ENCODE results near the gene SYCN. TPM values are rescaled to one million over a fixed set of nuclear protein-coding genes. Genes with fewer than 3 reads are reported as not detected.

The SYCN gene
- polyA plus RNA-seq, 4 donors, result not detected

- no peak for DNase-seq (ENCODE audit: low read depth in 4 of 4, low spot score in 2 of 4)
Measured at GRCh38 chr19:39157275-39157996, 46.6 kb downstream of the SYCN start.

- DNase-seq (ENCODE audit: low read depth in 4 of 4, low spot score in 2 of 4), result no peak
Measured at GRCh38 chr19:39156326-39157230, 47.5 kb downstream of the SYCN start.

GRCh38 chr19:39155741-39156140 lies 48.3 kb downstream of the SYCN start:
- DNase-seq (ENCODE audit: low read depth in 4 of 4, low spot score in 2 of 4), result no peak

GRCh38 chr19:39155114-39155700 lies 48.9 kb downstream of the SYCN start:
- no peak for DNase-seq (ENCODE audit: low read depth in 4 of 4, low spot score in 2 of 4)

- DNase-seq (ENCODE audit: low read depth in 4 of 4, low spot score in 2 of 4), result no peak
Measured at GRCh38 chr19:39154629-39155100, 49.4 kb downstream of the SYCN start.

- DNase-seq (ENCODE audit: low read depth in 4 of 4, low spot score in 2 of 4), result no peak
Measured at GRCh38 chr19:39154100-39154628, 49.9 kb downstream of the SYCN start.

Other genes with a start within 250 kb of the SYCN start
- 10 to 100 TPM; 51.3 to 93.4 (median 81.1) TPM for gene FBXO17, start 228.5 kb downstream of the SYCN start, polyA plus RNA-seq (ENCODE audit: insufficient read length in 4 of 4)
- gene FBXO27, start 171.7 kb downstream of the SYCN start, polyA plus RNA-seq (ENCODE audit: insufficient read length in 4 of 4), result 1 to 10 TPM; 6.1 to 9.8 (median 7.8) TPM
- gene ACP7, start 119.9 kb downstream of the SYCN start, polyA plus RNA-seq (ENCODE audit: insufficient read length in 4 of 4), result 1 to 10 TPM in 1 of 4 donors, under 1 TPM in 3; 0.13 to 1.5 (median 0.56) TPM
- gene PAK4, start 78.5 kb downstream of the SYCN start, polyA plus RNA-seq (ENCODE audit: insufficient read length in 4 of 4), result 10 to 100 TPM; 42.6 to 80.8 (median 71.0) TPM
- 1 to 10 TPM in 3 of 4 donors, under 1 TPM in 1; 0.99 to 4.0 (median 1.4) TPM for gene NCCRP1, start 7.3 kb downstream of the SYCN start, polyA plus RNA-seq (ENCODE audit: insufficient read length in 4 of 4)
- gene IFNL3, start 40.7 kb upstream of the SYCN start, polyA plus RNA-seq (ENCODE audit: insufficient read length in 4 of 4), result not detected
- under 1 TPM in 1 of 4 donors, not detected in 3; 0.09 TPM for gene IFNL4, start 44.6 kb upstream of the SYCN start, polyA plus RNA-seq (ENCODE audit: insufficient read length in 4 of 4)
- gene IFNL2, start 64.1 kb upstream of the SYCN start, polyA plus RNA-seq (ENCODE audit: insufficient read length in 4 of 4), result not detected
- not detected for gene IFNL1, start 92.1 kb upstream of the SYCN start, polyA plus RNA-seq (ENCODE audit: insufficient read length in 4 of 4)
- gene LRFN1, start 116.6 kb upstream of the SYCN start, polyA plus RNA-seq (ENCODE audit: insufficient read length in 4 of 4), result 1 to 10 TPM in 3 of 4 donors, under 1 TPM in 1; 0.75 to 2.9 (median 2.1) TPM
- gene GMFG, start 131.8 kb upstream of the SYCN start, polyA plus RNA-seq (ENCODE audit: insufficient read length in 4 of 4), result 10 to 100 TPM; 20.4 to 29.0 (median 25.2) TPM
- 100 to 1,000 TPM in 3 of 4 donors, 10 to 100 TPM in 1; 86.6 to 165 (median 124) TPM for gene SAMD4B, start 138.2 kb upstream of the SYCN start, polyA plus RNA-seq (ENCODE audit: insufficient read length in 4 of 4)
- gene PAF1, start 186.8 kb upstream of the SYCN start, polyA plus RNA-seq (ENCODE audit: insufficient read length in 4 of 4), result 10 to 100 TPM; 65.6 to 74.3 (median 68.5) TPM
- gene MED29, start 187.1 kb upstream of the SYCN start, polyA plus RNA-seq (ENCODE audit: insufficient read length in 4 of 4), result 10 to 100 TPM; 38.4 to 44.9 (median 40.8) TPM
- 10 to 100 TPM; 18.0 to 77.6 (median 30.0) TPM for gene ZFP36, start 202.6 kb upstream of the SYCN start, polyA plus RNA-seq (ENCODE audit: insufficient read length in 4 of 4)
- gene PLEKHG2, start 208.4 kb upstream of the SYCN start, polyA plus RNA-seq (ENCODE audit: insufficient read length in 4 of 4), result 100 to 1,000 TPM in 2 of 4 donors, 10 to 100 TPM in 2; 56.7 to 139 (median 101) TPM
- 1,000 to 10,000 TPM; 1,223 to 1,602 (median 1,296) TPM for gene RPS16, start 231.7 kb upstream of the SYCN start, polyA plus RNA-seq (ENCODE audit: insufficient read length in 4 of 4)
- 100 to 1,000 TPM; 107 to 161 (median 145) TPM for gene SUPT5H, start 241.3 kb upstream of the SYCN start, polyA plus RNA-seq (ENCODE audit: insufficient read length in 4 of 4)